ENCODE results near the gene TAP1. TPM values are rescaled to one million over a fixed set of nuclear protein-coding genes. Genes with fewer than 3 reads are reported as not detected.

The TAP1 gene
- polyA plus RNA-seq, 2 of the 4 experiments (the other 2 are of a cell fraction) = 19.0 to 21.2 TPM

DNA sequence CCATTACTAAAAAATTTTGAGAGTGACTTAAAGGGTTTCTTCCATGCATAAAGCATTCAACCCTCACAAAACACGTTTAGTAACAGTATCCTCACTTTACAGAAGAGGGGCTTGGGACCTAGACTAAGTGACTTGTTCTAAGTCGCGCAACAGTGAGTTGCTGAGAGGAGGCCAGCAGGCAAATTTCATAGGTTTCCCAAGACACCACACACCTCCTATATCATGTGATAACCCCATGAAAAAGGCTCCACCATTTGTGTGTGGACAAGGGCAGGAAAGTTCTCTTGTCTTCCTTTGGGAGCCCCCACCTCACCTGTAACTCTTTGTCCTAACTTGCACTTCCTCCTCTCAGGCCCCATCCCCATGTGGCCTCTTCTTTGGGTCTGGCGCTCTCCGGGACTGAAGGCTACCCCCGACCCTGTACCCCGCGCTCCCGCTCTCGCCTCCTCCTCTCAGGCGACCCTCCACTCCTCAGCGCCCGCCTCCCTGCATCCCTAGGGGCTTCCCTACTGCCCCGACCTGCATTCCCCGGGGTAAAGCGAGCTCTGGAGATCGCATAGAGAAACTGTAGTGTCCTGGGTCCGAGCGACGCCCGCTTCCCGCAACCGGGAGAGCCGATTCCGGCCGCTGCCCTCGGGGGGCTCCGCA, 10.0 kb downstream of the TAP1 start:
- H3K9me3 ChIP-seq = no peaks in the 10 kb centered on the region
- CTCF ChIA-PET = interaction anchor here (1.8 to 10.9 kb wide), 3 partner anchors 14 to 141 kb away, joined by 7 to 253 read pairs (median 225); partner anchors contain the start of genes PSMB9 and TAP1
- 0 out of 3 replicates have a peak, but pooled peaks cover 5% of the 10 kb centered on the region for H3K4me1 ChIP-seq
- H3K27ac ChIP-seq = peak overlapping the region; percentile 75 to 90
- H3K4me3 ChIP-seq = peak overlapping the region; percentile 55
- 12% methylated on average over 23 of the region's 28 CpGs for WGBS (ENCODE audit: missing lambda C conversion rate)
- DNase-seq (ENCODE audit: low read depth in 1 of 2, low spot score in 1 of 2) = no peak
- POLR2A ChIA-PET = interaction anchor here (2.5 kb wide), 1 partner anchor 10 kb away, joined by 16 read pairs; the partner anchor contains the start of genes PSMB9 and TAP1
- no peak for TF ChIP-seq NPAS2 (CRISPR knock-in tag; IDR thresholded peaks at IDR 0.05; ENCODE audit: borderline replicate concordance)
- peak; percentile 2 to 3; a peak in 3 of 6 replicates for ATAC-seq
- FAIRE-seq = no peak
- peak overlapping the region; percentile 82 for H3K4me2 ChIP-seq

DNA sequence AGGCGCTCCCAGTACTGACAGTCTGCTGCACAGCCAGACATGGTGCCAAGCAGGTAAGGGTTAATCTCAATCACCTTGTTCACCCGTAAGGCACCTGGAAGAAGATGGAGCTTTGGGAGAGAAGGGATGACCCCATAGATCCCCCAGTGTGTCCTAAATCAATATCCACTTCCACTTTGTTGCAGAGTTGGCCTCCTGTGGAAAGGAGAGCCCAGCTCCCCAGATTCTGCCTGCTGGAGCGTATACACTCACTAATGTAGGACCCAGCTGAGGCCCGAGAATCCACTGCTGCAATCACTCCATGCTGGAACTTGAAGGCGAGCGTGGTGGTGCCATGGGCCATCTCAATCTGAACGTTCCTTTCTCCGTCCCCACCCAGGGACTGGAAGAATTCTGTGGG, 10.8 kb downstream of the TAP1 start:
- no peak for ATAC-seq
- no peak for FAIRE-seq
- no peak overlapping the region for H3K4me2 ChIP-seq
- no peak for DNase-seq (ENCODE audit: low read depth in 1 of 2, low spot score in 1 of 2)
- no peak overlapping the region for H3K4me3 ChIP-seq
- H3K27ac ChIP-seq = no peak overlapping the region
- CTCF ChIA-PET = interaction anchor here (1.1 to 10.9 kb wide), 5 partner anchors 8 to 142 kb away, joined by 3 to 253 read pairs (median 3); partner anchors contain the start of genes PSMB9 and TAP1
- POLR2A ChIA-PET = no interaction called here
- no peak for TF ChIP-seq CHD2 (IDR thresholded peaks at IDR 0.05; ENCODE audit: low read length, partially characterized antibody)
- TF ChIP-seq EHMT2 (IDR thresholded peaks at IDR 0.05; ENCODE audit: low read depth) = no peak
- no peak for TF ChIP-seq HOXB5 (CRISPR knock-in tag; IDR thresholded peaks at IDR 0.05)
- TF ChIP-seq, protein P1, sequence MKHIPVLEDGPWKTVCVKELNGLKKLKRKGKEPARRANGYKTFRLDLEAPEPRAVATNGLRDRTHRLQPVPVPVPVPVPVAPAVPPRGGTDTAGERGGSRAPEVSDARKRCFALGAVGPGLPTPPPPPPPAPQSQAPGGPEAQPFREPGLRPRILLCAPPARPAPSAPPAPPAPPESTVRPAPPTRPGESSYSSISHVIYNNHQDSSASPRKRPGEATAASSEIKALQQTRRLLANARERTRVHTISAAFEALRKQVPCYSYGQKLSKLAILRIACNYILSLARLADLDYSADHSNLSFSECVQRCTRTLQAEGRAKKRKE (CRISPR knock-in tag; IDR thresholded peaks at IDR 0.05; ENCODE audit: low read depth) = no peak
- TF ChIP-seq CHD4 (IDR thresholded peaks at IDR 0.05; ENCODE audit: borderline replicate concordance) = no peak
- TF ChIP-seq, protein P2, sequence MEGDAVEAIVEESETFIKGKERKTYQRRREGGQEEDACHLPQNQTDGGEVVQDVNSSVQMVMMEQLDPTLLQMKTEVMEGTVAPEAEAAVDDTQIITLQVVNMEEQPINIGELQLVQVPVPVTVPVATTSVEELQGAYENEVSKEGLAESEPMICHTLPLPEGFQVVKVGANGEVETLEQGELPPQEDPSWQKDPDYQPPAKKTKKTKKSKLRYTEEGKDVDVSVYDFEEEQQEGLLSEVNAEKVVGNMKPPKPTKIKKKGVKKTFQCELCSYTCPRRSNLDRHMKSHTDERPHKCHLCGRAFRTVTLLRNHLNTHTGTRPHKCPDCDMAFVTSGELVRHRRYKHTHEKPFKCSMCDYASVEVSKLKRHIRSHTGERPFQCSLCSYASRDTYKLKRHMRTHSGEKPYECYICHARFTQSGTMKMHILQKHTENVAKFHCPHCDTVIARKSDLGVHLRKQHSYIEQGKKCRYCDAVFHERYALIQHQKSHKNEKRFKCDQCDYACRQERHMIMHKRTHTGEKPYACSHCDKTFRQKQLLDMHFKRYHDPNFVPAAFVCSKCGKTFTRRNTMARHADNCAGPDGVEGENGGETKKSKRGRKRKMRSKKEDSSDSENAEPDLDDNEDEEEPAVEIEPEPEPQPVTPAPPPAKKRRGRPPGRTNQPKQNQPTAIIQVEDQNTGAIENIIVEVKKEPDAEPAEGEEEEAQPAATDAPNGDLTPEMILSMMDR (IDR thresholded peaks at IDR 0.05) = no peak
- no peak for TF ChIP-seq HDAC2 (IDR thresholded peaks at IDR 0.05)
- no peak for TF ChIP-seq CEBPB (IDR thresholded peaks at IDR 0.05)
- TF ChIP-seq KDM5A (IDR thresholded peaks at IDR 0.05) = no peak
- no peak for TF ChIP-seq NFE2L2 (conservative IDR thresholded peaks at IDR 0.05; ENCODE audit: low read length)
- no peak for TF ChIP-seq CBX2 (IDR thresholded peaks at IDR 0.05; ENCODE audit: borderline replicate concordance, low read depth)
- TF ChIP-seq ZFP36 (IDR thresholded peaks at IDR 0.05; ENCODE audit: borderline replicate concordance, partially characterized antibody) = no peak
- H3K4me1 ChIP-seq = peaks cover 7% of the 10 kb centered on the region; the same call in 1 of the 3 replicates
- no peaks in the 10 kb centered on the region for H3K9me3 ChIP-seq
- WGBS (ENCODE audit: missing lambda C conversion rate) = 95% methylated on average over 8 of the region's 8 CpGs

DNA sequence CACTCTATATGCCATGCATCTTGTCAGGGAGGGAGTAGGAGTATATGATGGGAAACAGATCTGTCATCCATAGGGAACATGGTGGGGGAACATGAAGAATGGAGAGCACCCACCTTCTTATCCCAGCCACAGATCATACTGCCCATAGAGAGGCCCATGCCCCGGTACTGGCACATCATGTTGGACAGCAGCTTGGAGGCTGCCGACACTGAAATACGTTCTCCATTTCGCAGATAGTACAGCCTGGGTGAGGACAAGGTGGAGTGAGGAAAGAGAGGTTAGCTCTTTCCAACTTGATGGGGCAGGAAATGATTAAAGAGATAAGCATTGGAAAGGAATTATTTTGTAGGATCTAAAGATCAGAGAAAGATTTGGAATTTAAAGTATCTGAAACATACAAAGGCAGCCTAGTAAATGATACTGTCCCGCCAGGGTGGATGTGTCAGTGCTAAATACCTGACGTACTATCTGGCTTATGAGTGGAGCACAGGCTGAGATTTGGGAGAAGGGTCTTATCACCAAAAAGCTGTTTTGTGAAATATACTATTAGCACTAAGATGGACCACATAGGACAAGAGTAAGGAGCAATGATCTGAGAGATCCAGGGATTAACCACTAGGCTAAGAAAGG, 11.4 kb downstream of the TAP1 start:
- Histone ChIP-seq H3K4me1 (peaks cover 10% of the 10 kb centered on the region; the same call in 1 of the 3 replicates), H3K4me3 (no peak overlapping the region), H3K4me2 (no peak overlapping the region), H3K9me3 (no peaks in the 10 kb centered on the region), H3K27ac (no peak overlapping the region)
- FAIRE-seq = no peak
- no peak for ATAC-seq
- WGBS (ENCODE audit: missing lambda C conversion rate) = 92% methylated on average over 6 of the region's 6 CpGs
- POLR2A ChIA-PET = no interaction called here
- CTCF ChIA-PET = interaction anchor here (1.1 to 10.9 kb wide), 5 partner anchors 8 to 142 kb away, joined by 3 to 253 read pairs (median 3); partner anchors contain the start of genes PSMB9 and TAP1
- no peak for TF ChIP-seq POLR2A (IDR thresholded peaks at IDR 0.05; ENCODE audit: low read length)
- no peak for DNase-seq (ENCODE audit: low read depth in 1 of 2, low spot score in 1 of 2)

DNA sequence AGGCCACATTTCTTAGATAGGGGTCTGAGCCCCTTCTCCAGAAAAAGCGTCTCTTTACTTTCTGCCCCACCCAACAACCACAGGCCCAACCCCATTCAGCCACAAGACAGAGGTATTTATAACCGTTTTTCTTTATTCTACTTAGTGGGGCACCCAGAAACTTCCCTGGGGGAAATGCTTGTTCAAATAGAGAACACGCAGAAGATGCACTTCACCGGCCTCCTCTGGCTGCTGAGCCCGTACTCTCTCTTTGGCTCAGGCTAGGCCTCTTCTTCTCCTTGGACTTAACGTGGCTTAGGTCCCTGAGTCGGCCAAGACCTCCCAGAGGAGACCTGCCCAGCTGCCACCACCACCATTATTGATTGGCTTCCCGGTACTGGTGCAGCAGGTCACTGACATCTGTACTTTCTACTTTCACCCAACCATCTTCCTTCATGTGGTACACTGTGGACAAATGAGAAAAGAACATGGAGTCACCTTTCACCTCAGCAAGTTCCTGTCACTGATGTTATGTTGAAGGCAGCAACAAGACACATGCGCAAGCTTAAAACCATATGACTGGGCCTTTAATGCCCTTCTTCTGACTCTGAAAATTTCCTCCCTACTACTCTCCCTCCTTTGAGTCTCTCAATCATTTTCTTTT, 12.8 kb downstream of the TAP1 start:
- Histone ChIP-seq H3K27ac (no peak overlapping the region), H3K9me3 (no peaks in the 10 kb centered on the region), H3K4me3 (no peak overlapping the region), H3K4me2 (no peak overlapping the region), H3K4me1 (peaks cover 10% of the 10 kb centered on the region; the same call in 1 of the 3 replicates)
- ChIA-PET POLR2A (no interaction called here), CTCF (interaction anchor here (3.4 to 10.9 kb wide), 4 partner anchors 13 to 144 kb away, joined by 17 to 253 read pairs (median 147); partner anchors contain the start of genes PSMB9 and TAP1)
- FAIRE-seq (no peak), ATAC-seq (no peak), DNase-seq (ENCODE audit: low read depth in 1 of 2, low spot score in 1 of 2) (no peak)
- TF ChIP-seq RCOR1 (IDR thresholded peaks at IDR 0.05; ENCODE audit: low read depth, low read length) (no peak), HDAC2 (IDR thresholded peaks at IDR 0.05) (no peak), CBX8 (IDR thresholded peaks at IDR 0.05) (no peak), RFX5 (IDR thresholded peaks at IDR 0.05) (no peak), ZC3H11A (IDR thresholded peaks at IDR 0.05) (no peak), TP53 (CRISPR knock-in tag; IDR thresholded peaks at IDR 0.05) (no peak)
- TF ChIP-seq, protein P3, sequence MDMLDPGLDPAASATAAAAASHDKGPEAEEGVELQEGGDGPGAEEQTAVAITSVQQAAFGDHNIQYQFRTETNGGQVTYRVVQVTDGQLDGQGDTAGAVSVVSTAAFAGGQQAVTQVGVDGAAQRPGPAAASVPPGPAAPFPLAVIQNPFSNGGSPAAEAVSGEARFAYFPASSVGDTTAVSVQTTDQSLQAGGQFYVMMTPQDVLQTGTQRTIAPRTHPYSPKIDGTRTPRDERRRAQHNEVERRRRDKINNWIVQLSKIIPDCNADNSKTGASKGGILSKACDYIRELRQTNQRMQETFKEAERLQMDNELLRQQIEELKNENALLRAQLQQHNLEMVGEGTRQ (IDR thresholded peaks at IDR 0.05) = no peak
- 88% methylated on average over 9 of the region's 9 CpGs for WGBS (ENCODE audit: missing lambda C conversion rate)

Data from A549 (cell line).